ENCODE data around the gene ETS2. TPM values are rescaled to one million over a fixed set of nuclear protein-coding genes. Genes with fewer than 3 reads are reported as not detected.

Gene ETS2
- total and polyA plus RNA-seq, 10 of the 15 experiments (the other 5 are each of a cell fraction or from before 2014, with no cell fraction given) = 0.52 to 8.6 (median 3.8) TPM

- Histone ChIP-seq H3K4me2 (ENCODE audit: control insufficient read depth, insufficient read depth) (no peak overlapping the region), H3K27ac (ENCODE audit: control insufficient read depth, insufficient read depth) (no peak overlapping the region), H3K79me2 (ENCODE audit: control insufficient read depth, insufficient read depth, low read length) (no peaks in the 10 kb centered on the region), H3K9ac (ENCODE audit: control insufficient read depth, insufficient read depth, low read length) (no peak overlapping the region), H2AFZ (ENCODE audit: control insufficient read depth, low read depth, low read length) (no peak overlapping the region), H3K4me3 (no peak overlapping the region), H3K4me1 (ENCODE audit: control insufficient read depth, insufficient read depth, low read length) (no peaks in the 10 kb centered on the region), H3K27me3 (replicated peaks in 1 of 2; ENCODE audit: control insufficient read depth in 2 of 2, insufficient read depth in 2 of 2, low read length in 1 of 2) (no peaks in the 10 kb centered on the region), H4K20me1 (ENCODE audit: control insufficient read depth, insufficient read depth) (no peaks in the 10 kb centered on the region), H3K9me3 (replicated peaks; ENCODE audit: control insufficient read depth, insufficient read depth, low read length) (no peaks in the 10 kb centered on the region; the same call in 2 of the 3 replicates), H3K36me3 (ENCODE audit: control insufficient read depth in 2 of 2, insufficient read depth in 2 of 2, low read length in 1 of 2) (peaks cover 16 to 18% of the 10 kb centered on the region in 2 experiments)
- TF ChIP-seq RAD51 (IDR thresholded peaks at IDR 0.05) = no peak
- TF ChIP-seq DPF2 (IDR thresholded peaks at IDR 0.05) = no peak
- TF ChIP-seq E2F4 (IDR thresholded peaks at IDR 0.05; ENCODE audit: low read depth, low read length) = no peak
- no peak for TF ChIP-seq MEF2A (IDR thresholded peaks at IDR 0.05; ENCODE audit: insufficient read depth, low read depth, low read length)
- no peak for TF ChIP-seq YY1 (IDR thresholded peaks at IDR 0.05; ENCODE audit: low read depth, low read length)
- TF ChIP-seq KLF5 (IDR thresholded peaks at IDR 0.05; ENCODE audit: partially characterized antibody) = no peak
- no peak for TF ChIP-seq ZSCAN29 (IDR thresholded peaks at IDR 0.05)
- no peak for TF ChIP-seq SRF (IDR thresholded peaks at IDR 0.05; ENCODE audit: low read depth in 2 of 2, low read length in 2 of 2)
- no peak for TF ChIP-seq NFXL1 (IDR thresholded peaks at IDR 0.05; ENCODE audit: borderline replicate concordance)
- TF ChIP-seq NKRF (conservative IDR thresholded peaks at IDR 0.05) = no peak
- TF ChIP-seq PAX8 (IDR thresholded peaks at IDR 0.05) = no peak
- TF ChIP-seq HCFC1 (IDR thresholded peaks at IDR 0.05; ENCODE audit: low read length) = no peak
- no peak for TF ChIP-seq SUPT20H (IDR thresholded peaks at IDR 0.05; ENCODE audit: borderline replicate concordance, control insufficient read depth, low read depth, low read length)
- no peak for TF ChIP-seq ATF7 (IDR thresholded peaks at IDR 0.05; ENCODE audit: low read depth)
- no peak for TF ChIP-seq NRF1 (conservative IDR thresholded peaks at IDR 0.05; ENCODE audit: low read depth, low read length)
- intact Hi-C loops (cut with micrococcal nuclease; ENCODE audit: unreplicated experiment) (no loop called here), in situ Hi-C loops (cut with MboI) (no loop called here)
- ChIA-PET CTCF (no interaction called here), POLR2A (no interaction called here), RAD21 (ENCODE audit: unreplicated experiment) (no interaction called here), SMC1A (ENCODE audit: uncharacterized antibody, unreplicated experiment) (no interaction called here)
- 69% methylated on average over 19 of the region's 19 CpGs for WGBS (ENCODE audit: insufficient coverage, insufficient replicate concordance, low lambda C conversion rate, missing lambda C conversion rate)
- no peak for ATAC-seq
- BruUV-seq (replicated peaks) = no TSS peak
- no peak for FAIRE-seq
- no peak for DNase-seq (ENCODE audit: low read depth, low spot score)
These were observed 18.5 kb downstream of the ETS2 start for GRCh38 chr21:38824124-38824822.
